Caco-2 (cell line): Measurements from ENCODE around the gene APOL1. TPM values are rescaled to one million over a fixed set of nuclear protein-coding genes. Genes with fewer than 3 reads are reported as not detected.
"Not testable (repeated sequence)": the region's sequence is repeated elsewhere in the genome, so short reads cannot be mapped to it uniquely, and the experiment has no call there.

ENCODE experiments used
- BruUV-seq: library from RNA; stranded (reverse); fragments of 400-500 nt; replicated peaks from 2 replicates; lab custom pipeline; 2021; lab: Mats Ljungman, UMichigan
- CTCF ChIA-PET: fragments of 300-600 bp; sonication (Branson Sonifier 250); formaldehyde crosslinking; loops from one replicate; lab custom pipeline; 2022; ENCODE audit warnings: antibody characterized with exemption; lab: Charles Lee
- POLR2A ChIA-PET: fragments of 300-600 bp; sonication (Branson Sonifier 250); formaldehyde crosslinking; loops from one replicate; lab custom pipeline; 2022; ENCODE audit warnings: antibody characterized with exemption; lab: Charles Lee
- DNase-seq, 2 experiments: peaks; one replicate each; pipeline versions ENCODE4 v3.0.0 to v3.0.0-alpha.2; 2020 to 2022
- H3K27me3 ChIP-seq: replicated peaks from 2 replicates; pipeline ENCODE4 v1.6.0; 2011; ENCODE audit warnings: low read length; ENCODE audit not compliant: control insufficient read depth, insufficient read depth
- H3K36me3 ChIP-seq: 2 replicates; pipeline ENCODE4 v1.5.1; 2011; ENCODE audit warnings: low read length; ENCODE audit not compliant: control insufficient read depth, insufficient read depth
- H3K4me1 ChIP-seq: fragments of 250-450 bp; sonication (Bioruptor Pico); 2 replicates; pipeline ENCODE4 v1.5.1; 2020; ENCODE audit warnings: mild to moderate bottlenecking
- H3K4me3 ChIP-seq: 2 replicates; pipeline ENCODE4 v1.5.1; 2011; ENCODE audit warnings: low read depth, mild to moderate bottlenecking, control low read depth, low read length
- H3K9me3 ChIP-seq: fragments of 250-450 bp; sonication (Bioruptor Pico); 2 replicates; pipeline ENCODE4 v1.5.1; 2020; ENCODE audit warnings: mild to moderate bottlenecking, moderate library complexity
- H3K27ac Mint-ChIP-seq: one replicate; pipeline ENCODE4 v1.8.0; 2022; ENCODE audit warnings: mixed read lengths; ENCODE audit not compliant: unreplicated experiment
- H3K27me3 Mint-ChIP-seq: one replicate; pipeline ENCODE4 v1.8.0; 2022; ENCODE audit warnings: mixed read lengths; ENCODE audit not compliant: insufficient read depth, unreplicated experiment
- H3K36me3 Mint-ChIP-seq: one replicate; pipeline ENCODE4 v1.8.0; 2022; ENCODE audit warnings: mild to moderate bottlenecking, mixed read lengths; ENCODE audit not compliant: insufficient read depth, unreplicated experiment
- H3K4me1 Mint-ChIP-seq: one replicate; pipeline ENCODE4 v1.8.0; 2022; ENCODE audit warnings: low read depth, mixed read lengths; ENCODE audit not compliant: unreplicated experiment
- H3K4me3 Mint-ChIP-seq: one replicate; pipeline ENCODE4 v1.8.0; 2022; ENCODE audit warnings: mild to moderate bottlenecking, moderate library complexity, mixed read lengths; ENCODE audit not compliant: unreplicated experiment
- H3K9me3 Mint-ChIP-seq: one replicate; pipeline ENCODE4 v1.8.0; 2022; ENCODE audit warnings: mixed read lengths; ENCODE audit not compliant: unreplicated experiment
- intact Hi-C: fragments of 100-400 bp; cut with micrococcal nuclease; formaldehyde crosslinking; loops from one replicate; pipeline ENCODE4 v1.10.0; 2022; ENCODE audit not compliant: unreplicated experiment
- total RNA-seq: library from RNA; stranded (reverse); gene quantifications from 2 replicates; pipeline ENCODE4 v1.2.3, GENCODE V29; 2022
- TF ChIP-seq, protein P1 (sequence below), 2 experiments: fragments of 200-600 bp in 1 of 2; IDR thresholded peaks; 1 replicate in 1 of 2; 2 replicates in 1 of 2; pipeline versions ENCODE4 v1.5.1 to v1.8.0; 2011 to 2022; ENCODE audit warnings: antibody characterized with exemption in 1 of 2, control low read depth in 1 of 2, inconsistent platforms in 1 of 2, low read depth in 1 of 2, low read length in 1 of 2, mild to moderate bottlenecking in 1 of 2, moderate library complexity in 1 of 2; ENCODE audit not compliant: insufficient read depth in 1 of 2, severe bottlenecking in 1 of 2, unreplicated experiment in 1 of 2

The APOL1 gene
- total RNA-seq, 1 experiment from 2014 or later = 0.39 TPM

- Histone ChIP-seq H3K9me3 (peaks cover 20% of the 10 kb centered on the region), H3K36me3 (no peaks in the 10 kb centered on the region), H3K27me3 (no peaks in the 10 kb centered on the region), H3K4me3 (no peak overlapping the region), H3K4me1 (peaks cover 4% of the 10 kb centered on the region; the same call in 1 of the 2 replicates)
- ChIA-PET CTCF (no interaction called here), POLR2A (no interaction called here)
- intact Hi-C loops = no loop called here
- Mint-ChIP-seq H3K4me3 (no peak overlapping the region), H3K4me1 (peaks cover 9% of the 10 kb centered on the region), H3K27ac (no peak overlapping the region), H3K36me3 (peaks cover 5% of the 10 kb centered on the region), H3K9me3 (peaks cover 36% of the 10 kb centered on the region), H3K27me3 (peaks cover 2% of the 10 kb centered on the region)
- no peak for DNase-seq
- TF ChIP-seq, protein P1, sequence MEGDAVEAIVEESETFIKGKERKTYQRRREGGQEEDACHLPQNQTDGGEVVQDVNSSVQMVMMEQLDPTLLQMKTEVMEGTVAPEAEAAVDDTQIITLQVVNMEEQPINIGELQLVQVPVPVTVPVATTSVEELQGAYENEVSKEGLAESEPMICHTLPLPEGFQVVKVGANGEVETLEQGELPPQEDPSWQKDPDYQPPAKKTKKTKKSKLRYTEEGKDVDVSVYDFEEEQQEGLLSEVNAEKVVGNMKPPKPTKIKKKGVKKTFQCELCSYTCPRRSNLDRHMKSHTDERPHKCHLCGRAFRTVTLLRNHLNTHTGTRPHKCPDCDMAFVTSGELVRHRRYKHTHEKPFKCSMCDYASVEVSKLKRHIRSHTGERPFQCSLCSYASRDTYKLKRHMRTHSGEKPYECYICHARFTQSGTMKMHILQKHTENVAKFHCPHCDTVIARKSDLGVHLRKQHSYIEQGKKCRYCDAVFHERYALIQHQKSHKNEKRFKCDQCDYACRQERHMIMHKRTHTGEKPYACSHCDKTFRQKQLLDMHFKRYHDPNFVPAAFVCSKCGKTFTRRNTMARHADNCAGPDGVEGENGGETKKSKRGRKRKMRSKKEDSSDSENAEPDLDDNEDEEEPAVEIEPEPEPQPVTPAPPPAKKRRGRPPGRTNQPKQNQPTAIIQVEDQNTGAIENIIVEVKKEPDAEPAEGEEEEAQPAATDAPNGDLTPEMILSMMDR (IDR thresholded peaks at IDR 0.05; ENCODE audit: insufficient read depth in 1 of 2, low read depth in 1 of 2, low read length in 1 of 2, severe bottlenecking in 1 of 2, unreplicated experiment in 1 of 2) = no peak
- BruUV-seq = no TSS peak
These were observed 44.7 kb upstream of the APOL1 start for GRCh38 chr22:36208162-36208765.

DNA sequence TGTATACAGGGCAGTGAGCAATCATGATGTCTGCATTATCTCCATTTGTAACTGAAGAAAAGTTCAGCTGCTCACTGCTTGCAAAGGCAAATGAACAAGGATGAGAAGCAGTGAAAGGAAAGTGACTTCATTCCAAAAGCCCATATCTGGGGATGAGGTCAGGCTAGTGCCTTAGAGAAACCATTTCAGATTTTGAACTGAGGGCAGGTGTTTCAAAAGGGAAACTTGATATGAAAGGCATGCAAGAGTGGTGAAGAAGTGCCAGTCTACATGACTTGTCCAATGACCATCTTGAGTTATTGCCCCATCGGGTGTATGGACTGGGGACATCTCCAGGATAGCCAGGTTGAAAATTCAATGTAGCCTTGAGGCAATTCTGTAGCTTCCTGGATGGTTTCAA, 44.0 kb upstream of the APOL1 start:
- DNase-seq = no peak
- peaks cover 36% of the 10 kb centered on the region for H3K9me3 Mint-ChIP-seq
- H3K36me3 ChIP-seq = no peaks in the 10 kb centered on the region
- peaks cover 4% of the 10 kb centered on the region; the same call in 1 of the 2 replicates for H3K4me1 ChIP-seq
- H3K27me3 Mint-ChIP-seq = peaks cover 3% of the 10 kb centered on the region
- POLR2A ChIA-PET = no interaction called here
- peaks cover 20% of the 10 kb centered on the region for H3K9me3 ChIP-seq
- no peaks in the 10 kb centered on the region for H3K27me3 ChIP-seq
- no peak overlapping the region for H3K27ac Mint-ChIP-seq
- TF ChIP-seq, protein P1 (IDR thresholded peaks at IDR 0.05; ENCODE audit: insufficient read depth in 1 of 2, low read depth in 1 of 2, low read length in 1 of 2, severe bottlenecking in 1 of 2, unreplicated experiment in 1 of 2) = no peak
- CTCF ChIA-PET = no interaction called here
- no peak overlapping the region for H3K4me3 ChIP-seq
- peaks cover 6% of the 10 kb centered on the region for H3K4me1 Mint-ChIP-seq
- H3K4me3 Mint-ChIP-seq = peak overlapping the region; percentile 44
- H3K36me3 Mint-ChIP-seq = peaks cover 5% of the 10 kb centered on the region
- no TSS peak for BruUV-seq
- intact Hi-C loops = no loop called here

- H3K4me1 ChIP-seq, H3K27me3 Mint-ChIP-seq, H3K4me3 ChIP-seq, intact Hi-C loops, CTCF ChIA-PET, H3K27me3 ChIP-seq, POLR2A ChIA-PET, H3K27ac Mint-ChIP-seq, H3K36me3 ChIP-seq, H3K36me3 Mint-ChIP-seq, H3K4me1 Mint-ChIP-seq, BruUV-seq: not testable (repeated sequence)
- H3K9me3 Mint-ChIP-seq = peaks cover 36% of the 10 kb centered on the region
- H3K4me3 Mint-ChIP-seq = peak overlapping the region; percentile 44
- peak in 1 of 2 experiments; percentile 29 for DNase-seq
- peaks cover 20% of the 10 kb centered on the region for H3K9me3 ChIP-seq
These were observed 43.4 kb upstream of the APOL1 start for GRCh38 chr22:36209488-36209908.
